H1 (cell line): ENCODE measurements around the gene HRH1. TPM values are rescaled to one million over a fixed set of nuclear protein-coding genes. Genes with fewer than 3 reads are reported as not detected.

ENCODE experiments used
- CTCF ChIA-PET: fragments of 300-600 bp; sonication (Branson Sonifier 250); formaldehyde crosslinking; loops from one replicate; lab custom pipeline; 2021; ENCODE audit not compliant: partially characterized antibody; lab: Charles Lee
- POLR2A ChIA-PET: fragments of 300-600 bp; sonication (Branson Sonifier 250); formaldehyde crosslinking; loops from one replicate; lab custom pipeline; 2021; ENCODE audit warnings: inconsistent platforms; ENCODE audit not compliant: partially characterized antibody; lab: Charles Lee
- DNase-seq, 2 experiments: peaks; one replicate each; pipeline versions ENCODE4 v3.0.0 to v3.0.0-alpha.2; 2010 to 2022; ENCODE audit warnings: low spot score in 2 of 2, low read depth in 1 of 2, mixed read lengths in 1 of 2
- FAIRE-seq: peaks from 2 replicates; lab custom pipeline; 2011; peaks lifted over from hg19 to GRCh38; lab: Jason Lieb, UNC
- H2AFZ ChIP-seq: 2 replicates; pipeline ENCODE4 v1.8.1; 2012; ENCODE audit warnings: low read length, inconsistent platforms
- H2AK5ac ChIP-seq: 2 replicates; pipeline ENCODE4 v1.6.1; 2013; ENCODE audit warnings: low read depth, low read length
- H2BK120ac ChIP-seq: replicated peaks from 2 replicates; pipeline ENCODE3; 2013; ENCODE audit warnings: low read depth, low read length, inconsistent platforms
- H2BK12ac ChIP-seq: 2 replicates; pipeline ENCODE4 v1.6.1; 2013; ENCODE audit warnings: low read depth, low read length
- H2BK15ac ChIP-seq: 2 replicates; pipeline ENCODE4 v1.6.1; 2013; ENCODE audit warnings: low read length
- H2BK20ac ChIP-seq: 2 replicates; pipeline ENCODE4 v1.6.1; 2013; ENCODE audit warnings: low read length
- H2BK5ac ChIP-seq: 2 replicates; pipeline ENCODE4 v1.6.1; 2013; ENCODE audit warnings: low read depth, low read length
- H3K14ac ChIP-seq: 2 replicates; pipeline ENCODE4 v1.6.1; 2013; ENCODE audit warnings: inconsistent platforms; ENCODE audit not compliant: insufficient read length
- H3K18ac ChIP-seq: 2 replicates; pipeline ENCODE4 v1.6.1; 2013; ENCODE audit warnings: low read length; ENCODE audit errors: extremely low read depth
- H3K23ac ChIP-seq: 2 replicates; pipeline ENCODE4 v1.6.1; 2013; ENCODE audit warnings: inconsistent platforms; ENCODE audit not compliant: insufficient read length
- H3K23me2 ChIP-seq: 2 replicates; pipeline ENCODE4 v1.6.1; 2013; ENCODE audit warnings: low read depth, low read length
- H3K27ac ChIP-seq: 2 replicates; pipeline ENCODE4 v1.6.1; 2011; ENCODE audit warnings: low read depth, low read length, inconsistent platforms
- H3K27me3 ChIP-seq, 4 experiments: replicated peaks in 1 of 4; 1 replicate in 1 of 4; 2 replicates in 3 of 4; pipeline versions ENCODE4 v1.6.1 to v1.8.1; 2011 to 2013; ENCODE audit warnings: low read length in 3 of 4, mild to moderate bottlenecking in 3 of 4, inconsistent platforms in 2 of 4, mixed read lengths in 2 of 4, moderate library complexity in 1 of 4; ENCODE audit not compliant: control insufficient read depth in 3 of 4, insufficient read depth in 3 of 4; ENCODE audit errors: extremely low read depth in 1 of 4
- H3K36me3 ChIP-seq, 4 experiments: 2 replicates each; pipeline versions ENCODE4 v1.6.1 to v1.8.1; 2011 to 2013; ENCODE audit warnings: mild to moderate bottlenecking in 4 of 4, low read length in 3 of 4, moderate library complexity in 2 of 4, control low read depth in 1 of 4, inconsistent platforms in 1 of 4; ENCODE audit not compliant: insufficient read depth in 4 of 4, control insufficient read depth in 2 of 4
- H3K4ac ChIP-seq: replicated peaks from 2 replicates; pipeline ENCODE3; 2013; ENCODE audit warnings: low read length, low read depth, mixed read lengths, inconsistent platforms; ENCODE audit not compliant: insufficient read length
- H3K4me1 ChIP-seq, 4 experiments: replicated peaks in 1 of 4; 1 replicate in 1 of 4; 2 replicates in 3 of 4; pipeline versions ENCODE4 v1.6.1 to v1.8.1; 2011 to 2013; ENCODE audit warnings: low read length in 3 of 4, inconsistent platforms in 2 of 4, mixed read lengths in 1 of 4; ENCODE audit not compliant: insufficient read depth in 4 of 4, control insufficient read depth in 3 of 4
- H3K4me2 ChIP-seq, 2 experiments: 2 replicates each; pipeline versions ENCODE4 v1.6.1 to v1.8.1; 2011 to 2013; ENCODE audit warnings: low read depth in 2 of 2, low read length in 2 of 2, control low read depth in 1 of 2, inconsistent platforms in 1 of 2, mild to moderate bottlenecking in 1 of 2; ENCODE audit not compliant: insufficient read depth in 1 of 2
- H3K4me3 ChIP-seq, 4 experiments: fragments of 200-600, 300-600 bp in 1 of 4; sonication (generic), shearing (Covaris generic), sonication (Bioruptor Twin) in 1 of 4; 2 replicates each; pipeline versions ENCODE4 v1.5.1 to v1.8.1; 2011 to 2016; ENCODE audit warnings: low read length in 4 of 4, low read depth in 3 of 4, control low read depth in 2 of 4, inconsistent platforms in 2 of 4, mild to moderate bottlenecking in 2 of 4, mixed read lengths in 1 of 4, moderate library complexity in 1 of 4; ENCODE audit not compliant: insufficient read depth in 2 of 4; ENCODE audit errors: extremely low read depth in 1 of 4
- H3K56ac ChIP-seq: replicated peaks from 2 replicates; pipeline ENCODE3; 2013; ENCODE audit warnings: low read depth, mild to moderate bottlenecking, mixed read lengths, low read length, inconsistent platforms; ENCODE audit not compliant: insufficient read length
- H3K79me1 ChIP-seq: 2 replicates; pipeline ENCODE4 v1.6.1; 2013; ENCODE audit warnings: low read depth, low read length, control low read depth
- H3K79me2 ChIP-seq, 2 experiments: 2 replicates each; pipeline versions ENCODE4 v1.6.1 to v1.8.1; 2012 to 2013; ENCODE audit warnings: low read length in 2 of 2, mild to moderate bottlenecking in 2 of 2, inconsistent platforms in 1 of 2; ENCODE audit not compliant: insufficient read depth in 2 of 2, control insufficient read depth in 1 of 2
- H3K9ac ChIP-seq, 4 experiments: replicated peaks in 1 of 4; 1 replicate in 1 of 4; 2 replicates in 3 of 4; pipeline versions ENCODE4 v1.6.1 to v1.8.1; 2011 to 2013; ENCODE audit warnings: low read depth in 3 of 4, low read length in 3 of 4, control low read depth in 2 of 4, mild to moderate bottlenecking in 2 of 4, moderate library complexity in 2 of 4, inconsistent platforms in 1 of 4; ENCODE audit errors: extremely low read depth in 1 of 4
- H3K9me3 ChIP-seq, 2 experiments: 2 replicates each; pipeline versions ENCODE4 v1.6.1 to v1.8.1; 2012 to 2013; ENCODE audit warnings: mild to moderate bottlenecking in 2 of 2, moderate library complexity in 2 of 2, control low read depth in 1 of 2, inconsistent platforms in 1 of 2, low read depth in 1 of 2, low read length in 1 of 2, mixed read lengths in 1 of 2; ENCODE audit not compliant: insufficient read depth in 2 of 2
- H4K20me1 ChIP-seq, 2 experiments: replicated peaks in 1 of 2; 2 replicates each; pipeline versions ENCODE3 to v1.8.1; 2011 to 2013; ENCODE audit warnings: inconsistent platforms in 2 of 2, low read length in 2 of 2, mild to moderate bottlenecking in 1 of 2; ENCODE audit not compliant: insufficient read depth in 2 of 2, control insufficient read depth in 1 of 2
- H4K5ac ChIP-seq: 2 replicates; pipeline ENCODE4 v1.6.1; 2013; ENCODE audit warnings: low read length, low read depth, mixed read lengths, inconsistent platforms; ENCODE audit not compliant: insufficient read length
- H4K8ac ChIP-seq: 2 replicates; pipeline ENCODE4 v1.8.0; 2013; ENCODE audit warnings: mild to moderate bottlenecking, moderate library complexity, low read length, inconsistent platforms; ENCODE audit not compliant: insufficient read depth; ENCODE audit errors: extremely low read depth
- H4K91ac ChIP-seq: replicated peaks from 2 replicates; pipeline ENCODE3; 2013; ENCODE audit warnings: low read length, mixed read lengths, inconsistent platforms; ENCODE audit not compliant: insufficient read length
- ATF2 ChIP-seq: IDR thresholded peaks from 2 replicates; pipeline ENCODE4 v1.6.1; 2012; ENCODE audit warnings: low read length, inconsistent platforms
- HDAC2 ChIP-seq, 2 experiments: fragments of 300-600 bp in 1 of 2; sonication (generic) in 1 of 2; IDR thresholded peaks; 2 replicates each; pipeline ENCODE4 v1.6.1; 2011 to 2012; ENCODE audit warnings: low read depth in 2 of 2, low read length in 2 of 2, mild to moderate bottlenecking in 2 of 2, moderate library complexity in 2 of 2, borderline replicate concordance in 1 of 2, inconsistent platforms in 1 of 2
- RAD21 ChIP-seq, 2 experiments: IDR thresholded peaks in 1 of 2; conservative IDR thresholded peaks in 1 of 2; 2 replicates each; pipeline ENCODE4 v1.6.1; 2011; ENCODE audit warnings: low read depth in 2 of 2, low read length in 2 of 2, improper control_type of control experiment in 1 of 2, inconsistent platforms in 1 of 2, mild to moderate bottlenecking in 1 of 2, moderate library complexity in 1 of 2
- RXRA ChIP-seq: IDR thresholded peaks from 2 replicates; pipeline ENCODE4 v1.6.1; 2011; ENCODE audit warnings: low read depth, mild to moderate bottlenecking, low read length, moderate library complexity; ENCODE audit not compliant: insufficient read depth
- WGBS, 2 experiments: shearing (Covaris generic) in 1 of 2; methylation state at CpG; one replicate each; pipeline versions ENCODE4 v1.1.6 to v1.1.7; 2013 to 2015; ENCODE audit warnings: low lambda C conversion rate in 2 of 2, mixed read lengths in 2 of 2, inconsistent platforms in 1 of 2, low coverage in 1 of 2, missing lambda C conversion rate in 1 of 2; ENCODE audit not compliant: insufficient replicate concordance in 2 of 2, insufficient coverage in 1 of 2, insufficient read length in 1 of 2; ENCODE audit errors: extremely low coverage in 1 of 2, missing lambda C conversion rate in 1 of 2; 5-methylcytosine and 5-hydroxymethylcytosine counted together
- polyA plus RNA-seq, 7 experiments: library from polyadenylated mRNA; depleted of rRNA in 3 of 7; stranded (reverse) in 5 of 7; unstranded in 2 of 7; fragments of >200 nt in 5 of 7; fragments of 200-250 nt in 2 of 7; gene quantifications; 1 replicate in 5 of 7; 2 replicates in 1 of 7; 4 replicates in 1 of 7; pipeline versions ENCODE4 v1.2.1 to v1.2.3, GENCODE V29; 2011 to 2013; ENCODE audit warnings: missing spikeins in 2 of 7, mixed read lengths in 2 of 7
- total RNA-seq: library from RNA; stranded (reverse); fragmentation: NEBNext Ultra II Directional; extraction: Animal tissue kit (Norgen Biotek cat#: 25700); gene quantifications from 2 replicates; pipeline ENCODE4 v1.2.1, GENCODE V29; 2021
- TF ChIP-seq, protein P1 (sequence below), 3 experiments: IDR thresholded peaks; 1 replicate in 2 of 3; 2 replicates in 1 of 3; pipeline versions ENCODE4 v1.5.1 to v1.6.1; 2011; ENCODE audit warnings: low read length in 3 of 3, mild to moderate bottlenecking in 3 of 3, inconsistent platforms in 2 of 3, low read depth in 1 of 3, moderate library complexity in 1 of 3; ENCODE audit not compliant: insufficient read depth in 1 of 3; ENCODE audit errors: control extremely low read depth in 1 of 3

The HRH1 gene
- total and polyA plus RNA-seq, 2 of the 8 experiments (the other 6 are each of a cell fraction or from before 2014, with no cell fraction given) = 0.11 TPM; not detected in 1

- no peak overlapping the region for H4K91ac ChIP-seq
- H4K5ac ChIP-seq = no peak overlapping the region
- H3K23ac ChIP-seq = no peak overlapping the region
- peak overlapping the region; percentile 79 to 83 for H3K4me2 ChIP-seq
- peak; percentile 13 for FAIRE-seq
- H3K36me3 ChIP-seq = no peaks in the 10 kb centered on the region
- H3K9ac ChIP-seq = no peak overlapping the region
- H3K4me3 ChIP-seq = peak overlapping the region; percentile 24 to 68 (median 46); a peak in 7 of 8 replicates
- H4K20me1 ChIP-seq = peaks cover 0 to 4% of the 10 kb centered on the region in 2 experiments
- H3K14ac ChIP-seq = no peak overlapping the region
- H3K27ac ChIP-seq = no peak overlapping the region
- no peak overlapping the region for H3K56ac ChIP-seq
- ChIA-PET POLR2A (interaction anchor here (1.3 kb wide), 1 partner anchor 488 kb away, joined by 3 read pairs; the partner anchor contains the start of gene VGLL4), CTCF (interaction anchor here (0.7 to 4.7 kb wide), 30 partner anchors 8 to 210 kb away, joined by 3 to 42 read pairs (median 5); no protein-coding TSS in a partner anchor)
- peak in 1 of 2 experiments; percentile 76 for DNase-seq
- H3K79me1 ChIP-seq = no peaks in the 10 kb centered on the region
- no peaks in the 10 kb centered on the region for H3K79me2 ChIP-seq
- peaks cover 12% of the 10 kb centered on the region; the same call in 1 of the 2 replicates for H3K23me2 ChIP-seq
- H2BK120ac ChIP-seq = no peak overlapping the region
- no peak overlapping the region for H2BK20ac ChIP-seq
- H3K4me1 ChIP-seq = peaks cover 0 to 6% (median under 1%) of the 10 kb centered on the region in 4 experiments; a peak in 3 of 7 replicates
- H3K27me3 ChIP-seq = peaks cover 5 to 37% (median 30%) of the 10 kb centered on the region in 4 experiments
- no peak overlapping the region for H2BK15ac ChIP-seq
- 0 out of 2 replicates have a peak overlapping the region, but pooled peaks have one; percentile 27 for H2BK12ac ChIP-seq
- H3K9me3 ChIP-seq = no peaks in the 10 kb centered on the region
- no peak overlapping the region for H3K4ac ChIP-seq
- H3K18ac ChIP-seq = no peak overlapping the region; the same call in 1 of the 2 replicates
- 0 out of 2 replicates have a peak overlapping the region, but pooled peaks have one; percentile 62 for H2AFZ ChIP-seq
- no peak overlapping the region for H2BK5ac ChIP-seq
- H4K8ac ChIP-seq = no peak overlapping the region
- H2AK5ac ChIP-seq = no peak overlapping the region
- WGBS, 2 experiments = 12% methylated on average over 8 of the region's 8 CpGs; no CpG with 5 or more reads in 1 of the 2 experiments
- TF ChIP-seq, protein P1, sequence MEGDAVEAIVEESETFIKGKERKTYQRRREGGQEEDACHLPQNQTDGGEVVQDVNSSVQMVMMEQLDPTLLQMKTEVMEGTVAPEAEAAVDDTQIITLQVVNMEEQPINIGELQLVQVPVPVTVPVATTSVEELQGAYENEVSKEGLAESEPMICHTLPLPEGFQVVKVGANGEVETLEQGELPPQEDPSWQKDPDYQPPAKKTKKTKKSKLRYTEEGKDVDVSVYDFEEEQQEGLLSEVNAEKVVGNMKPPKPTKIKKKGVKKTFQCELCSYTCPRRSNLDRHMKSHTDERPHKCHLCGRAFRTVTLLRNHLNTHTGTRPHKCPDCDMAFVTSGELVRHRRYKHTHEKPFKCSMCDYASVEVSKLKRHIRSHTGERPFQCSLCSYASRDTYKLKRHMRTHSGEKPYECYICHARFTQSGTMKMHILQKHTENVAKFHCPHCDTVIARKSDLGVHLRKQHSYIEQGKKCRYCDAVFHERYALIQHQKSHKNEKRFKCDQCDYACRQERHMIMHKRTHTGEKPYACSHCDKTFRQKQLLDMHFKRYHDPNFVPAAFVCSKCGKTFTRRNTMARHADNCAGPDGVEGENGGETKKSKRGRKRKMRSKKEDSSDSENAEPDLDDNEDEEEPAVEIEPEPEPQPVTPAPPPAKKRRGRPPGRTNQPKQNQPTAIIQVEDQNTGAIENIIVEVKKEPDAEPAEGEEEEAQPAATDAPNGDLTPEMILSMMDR (IDR thresholded peaks at IDR 0.05; ENCODE audit: control extremely low read depth in 1 of 3, insufficient read depth in 1 of 3, low read depth in 1 of 3, low read length in 3 of 3) = peak; percentile 68 to 88 (median 87)
- TF ChIP-seq ATF2 = no peak
- TF ChIP-seq RXRA = no peak
- peak; percentile 71 to 73 for TF ChIP-seq RAD21 (IDR thresholded peaks at IDR 0.05 in 1 of 2, conservative IDR thresholded peaks at IDR 0.05 in 1 of 2; ENCODE audit: low read depth in 2 of 2, low read length in 2 of 2)
- TF ChIP-seq HDAC2 (IDR thresholded peaks at IDR 0.05; ENCODE audit: borderline replicate concordance in 1 of 2, low read depth in 2 of 2, low read length in 2 of 2) = no peak
Observed at GRCh38 chr3:11155341-11156025, 1.2 kb downstream of the HRH1 start.
